NCI-H146 treated with DMSO at 0.1 percent for 48 hours (cell line): ENCODE data around the gene OLFML2A.

Source experiments
- DNase-seq: peaks from one replicate; lab custom pipeline; 2025; ENCODE audit not compliant: unreplicated experiment; lab: John Stamatoyannopoulos, UW

Gene OLFML2A

GRCh38 chr9:124774129-124774978, 2.6 kb upstream of the OLFML2A start:
- DNase-seq: peak; percentile 36

GRCh38 chr9:124776618-124776953, 347 bp upstream of the OLFML2A start:
- no peak for DNase-seq

GRCh38 chr9:124778575-124779367, 1.8 kb downstream of the OLFML2A start:
- DNase-seq: no peak

- DNase-seq: no peak
Observed at GRCh38 chr9:124779368-124780059, 2.6 kb downstream of the OLFML2A start.

- DNase-seq: no peak
Observed at GRCh38 chr9:124780060-124780756, 3.3 kb downstream of the OLFML2A start.

- no peak for DNase-seq
Observed at GRCh38 chr9:124780757-124781151, 3.8 kb downstream of the OLFML2A start.

- no peak for DNase-seq
Observed at GRCh38 chr9:124781967-124782660, 5.2 kb downstream of the OLFML2A start.

- DNase-seq: no peak
Observed at GRCh38 chr9:124782661-124783574, 6.0 kb downstream of the OLFML2A start.

- no peak for DNase-seq
Observed at GRCh38 chr9:124783830-124784229, 6.9 kb downstream of the OLFML2A start.

GRCh38 chr9:124784509-124784908, 7.6 kb downstream of the OLFML2A start:
- DNase-seq: no peak

GRCh38 chr9:124786881-124787573, 10.1 kb downstream of the OLFML2A start:
- DNase-seq: no peak

- no peak for DNase-seq
Observed at GRCh38 chr9:124788542-124789217, 11.7 kb downstream of the OLFML2A start.

GRCh38 chr9:124789531-124789930, 12.6 kb downstream of the OLFML2A start:
- DNase-seq: no peak

GRCh38 chr9:124790301-124790700, 13.4 kb downstream of the OLFML2A start:
- DNase-seq: no peak

GRCh38 chr9:124790801-124791505, 14.0 kb downstream of the OLFML2A start:
- no peak for DNase-seq

GRCh38 chr9:124792257-124793014, 15.5 kb downstream of the OLFML2A start:
- DNase-seq: no peak

- DNase-seq: no peak
Observed at GRCh38 chr9:124793015-124793541, 16.1 kb downstream of the OLFML2A start.
